H9 (cell line): ENCODE measurements around the gene CPT1A. TPM values are rescaled to one million over a fixed set of nuclear protein-coding genes. Genes with fewer than 3 reads are reported as not detected.

Experiments
- DNase-seq: peaks from one replicate; pipeline ENCODE4 v3.0.0-alpha.2; 2017
- H2AFZ ChIP-seq: one replicate; pipeline ENCODE4 v1.6.1; 2013; ENCODE audit warnings: mild to moderate bottlenecking, low read length, control low read depth, moderate library complexity
- H2AK5ac ChIP-seq: 2 replicates; pipeline ENCODE4 v1.6.1; 2013; ENCODE audit warnings: low read length, control low read depth, mixed read lengths; ENCODE audit not compliant: insufficient read length
- H2BK120ac ChIP-seq: one replicate; pipeline ENCODE4 v1.6.1; 2013; ENCODE audit warnings: low read depth, mild to moderate bottlenecking, low read length, control low read depth, inconsistent platforms; ENCODE audit not compliant: poor library complexity, severe bottlenecking
- H2BK12ac ChIP-seq: 2 replicates; pipeline ENCODE4 v1.6.1; 2013; ENCODE audit warnings: low read length, control low read depth, mixed read lengths, low read depth; ENCODE audit not compliant: insufficient read length
- H2BK15ac ChIP-seq: 2 replicates; pipeline ENCODE4 v1.6.1; 2013; ENCODE audit warnings: low read depth, low read length, control low read depth
- H2BK20ac ChIP-seq: one replicate; pipeline ENCODE4 v1.6.1; 2013; ENCODE audit warnings: low read depth, mild to moderate bottlenecking, low read length, control low read depth, inconsistent platforms; ENCODE audit not compliant: poor library complexity, severe bottlenecking
- H2BK5ac ChIP-seq: 2 replicates; pipeline ENCODE4 v1.6.1; 2013; ENCODE audit warnings: low read length, control low read depth, mixed read lengths; ENCODE audit not compliant: insufficient read length
- H3K14ac ChIP-seq: 2 replicates; pipeline ENCODE4 v1.6.1; 2013; ENCODE audit warnings: low read length, control low read depth; ENCODE audit not compliant: insufficient read depth
- H3K18ac ChIP-seq: 2 replicates; pipeline ENCODE4 v1.6.1; 2013; ENCODE audit warnings: low read depth, mild to moderate bottlenecking, mixed read lengths, low read length, control low read depth; ENCODE audit not compliant: insufficient read length
- H3K23ac ChIP-seq: 2 replicates; pipeline ENCODE4 v1.6.1; 2013; ENCODE audit warnings: low read length, control low read depth, mixed read lengths, low read depth; ENCODE audit not compliant: insufficient read length
- H3K23me2 ChIP-seq: 2 replicates; pipeline ENCODE4 v1.6.1; 2013; ENCODE audit warnings: low read depth, mild to moderate bottlenecking, mixed read lengths, low read length, control low read depth; ENCODE audit not compliant: insufficient read length, poor library complexity, severe bottlenecking
- H3K27ac ChIP-seq: 2 replicates; pipeline ENCODE4 v1.5.1; 2013; ENCODE audit warnings: low read length, control low read depth, mixed read lengths, low read depth; ENCODE audit not compliant: insufficient read length
- H3K27me3 ChIP-seq: 2 replicates; pipeline ENCODE4 v1.6.1; 2013; ENCODE audit warnings: low read length, control low read depth, inconsistent platforms; ENCODE audit not compliant: insufficient read depth
- H3K4ac ChIP-seq: 2 replicates; pipeline ENCODE4 v1.6.1; 2013; ENCODE audit warnings: low read depth, mild to moderate bottlenecking, control low read depth, inconsistent platforms, low read length, moderate library complexity
- H3K4me1 ChIP-seq: 2 replicates; pipeline ENCODE4 v1.6.1; 2013; ENCODE audit warnings: low read length, control low read depth, inconsistent platforms; ENCODE audit not compliant: insufficient read depth
- H3K4me2 ChIP-seq: 2 replicates; pipeline ENCODE4 v1.6.1; 2013; ENCODE audit warnings: low read length, control low read depth, mixed read lengths; ENCODE audit not compliant: insufficient read length, insufficient read depth
- H3K56ac ChIP-seq: 2 replicates; pipeline ENCODE4 v1.6.1; 2013; ENCODE audit warnings: low read depth, mild to moderate bottlenecking, mixed read lengths, low read length, control low read depth; ENCODE audit not compliant: insufficient read length
- H3K79me1 ChIP-seq: 2 replicates; pipeline ENCODE4 v1.6.1; 2013; ENCODE audit warnings: low read depth, mild to moderate bottlenecking, moderate library complexity, low read length, control low read depth, inconsistent platforms; ENCODE audit not compliant: insufficient read depth, poor library complexity, severe bottlenecking
- H3K79me2 ChIP-seq: 2 replicates; pipeline ENCODE4 v1.6.1; 2013; ENCODE audit warnings: low read length, control low read depth, inconsistent platforms; ENCODE audit not compliant: insufficient read depth
- H3K9ac ChIP-seq: 2 replicates; pipeline ENCODE4 v1.6.1; 2013; ENCODE audit warnings: low read length, control low read depth, mixed read lengths; ENCODE audit not compliant: insufficient read length; ENCODE audit errors: extremely low read depth
- H3K9me3 ChIP-seq: one replicate; pipeline ENCODE4 v1.6.1; 2013; ENCODE audit warnings: low read depth, low read length, inconsistent platforms; ENCODE audit not compliant: control insufficient read depth
- H3T11ph ChIP-seq: one replicate; pipeline ENCODE4 v1.6.1; 2013; ENCODE audit warnings: mild to moderate bottlenecking, low read length, control low read depth, inconsistent platforms
- H4K20me1 ChIP-seq: one replicate; pipeline ENCODE4 v1.6.1; 2013; ENCODE audit not compliant: control insufficient read depth, insufficient read length, insufficient read depth
- H4K5ac ChIP-seq: 2 replicates; pipeline ENCODE4 v1.6.1; 2013; ENCODE audit warnings: low read depth, mild to moderate bottlenecking, mixed read lengths, low read length, control low read depth; ENCODE audit not compliant: insufficient read length
- H4K8ac ChIP-seq: replicated peaks from 2 replicates; pipeline ENCODE4 v1.6.1; 2013; ENCODE audit warnings: low read length, control low read depth, mixed read lengths, low read depth; ENCODE audit not compliant: insufficient read length
- H4K91ac ChIP-seq: 2 replicates; pipeline ENCODE4 v1.6.1; 2013; ENCODE audit warnings: low read depth, mild to moderate bottlenecking, moderate library complexity, mixed read lengths, low read length, control low read depth; ENCODE audit not compliant: insufficient read length
- H3K27ac Mint-ChIP-seq, 3 experiments: 2 replicates in 2 of 3; 3 replicates in 1 of 3; pipeline ENCODE4 v1.8.0; 2020 to 2021; ENCODE audit warnings: mixed read lengths in 3 of 3, mild to moderate bottlenecking in 1 of 3, moderate library complexity in 1 of 3
- H3K27me3 Mint-ChIP-seq: 2 replicates; pipeline ENCODE4 v1.8.0; 2021; ENCODE audit warnings: low read depth, mild to moderate bottlenecking, moderate library complexity, mixed read lengths
- H3K36me3 Mint-ChIP-seq, 3 experiments: 2 replicates in 2 of 3; 3 replicates in 1 of 3; pipeline ENCODE4 v1.8.0; 2020 to 2021; ENCODE audit warnings: low read depth in 3 of 3, mixed read lengths in 3 of 3; ENCODE audit not compliant: insufficient read depth in 1 of 3
- H3K4me1 Mint-ChIP-seq, 2 experiments: 2 replicates each; pipeline ENCODE4 v1.8.0; 2020; ENCODE audit warnings: mixed read lengths in 2 of 2
- H3K4me3 Mint-ChIP-seq, 2 experiments: 2 replicates in 1 of 2; 3 replicates in 1 of 2; pipeline ENCODE4 v1.8.0; 2020 to 2021; ENCODE audit warnings: mild to moderate bottlenecking in 2 of 2, mixed read lengths in 2 of 2, moderate library complexity in 1 of 2
- H3K9me3 Mint-ChIP-seq, 2 experiments: 2 replicates in 1 of 2; 3 replicates in 1 of 2; pipeline ENCODE4 v1.8.0; 2020; ENCODE audit warnings: mild to moderate bottlenecking in 2 of 2, mixed read lengths in 2 of 2, moderate library complexity in 1 of 2
- WGBS: extraction: QIAGEN DNeasy Blood & Tissue Kit; methylation state at CpG from one replicate; pipeline ENCODE4 v1.1.7; 2013; ENCODE audit warnings: missing lambda C conversion rate, low lambda C conversion rate, mixed read lengths; ENCODE audit not compliant: insufficient read length; ENCODE audit errors: extremely low coverage; 5-methylcytosine and 5-hydroxymethylcytosine counted together
- total RNA-seq: library from RNA; stranded (reverse); gene quantifications from 2 replicates; pipeline ENCODE4 v1.2.1, GENCODE V29; 2021
- TF ChIP-seq, protein P1 (sequence below): fragments of 200-600 bp; sonication (generic); conservative IDR thresholded peaks from 3 replicates; pipeline ENCODE4 v1.8.0; 2021; ENCODE audit warnings: antibody characterized with exemption, mild to moderate bottlenecking

CPT1A gene
- total RNA-seq, 1 experiment from 2014 or later = 7.5 TPM

DNA sequence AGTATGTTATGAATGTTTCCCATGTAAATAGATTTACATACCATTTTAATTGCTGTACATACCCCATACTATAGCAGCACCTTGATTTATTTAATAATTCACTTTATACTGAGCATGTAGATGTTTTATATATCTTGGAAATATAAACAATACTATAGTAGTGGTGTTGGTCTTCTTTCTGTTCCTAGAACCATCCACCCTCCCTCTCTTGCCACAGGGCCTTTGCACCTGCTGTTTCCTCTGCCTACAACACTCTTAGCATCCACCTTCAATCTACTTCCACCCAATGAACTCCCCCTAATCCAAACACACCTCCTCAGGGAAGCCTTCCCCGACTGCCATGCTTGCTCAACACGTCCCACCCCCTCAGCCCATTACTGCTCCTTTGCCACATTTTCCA, 120.6 kb downstream of the CPT1A start:
- Histone ChIP-seq H2BK20ac (no peak overlapping the region), H3K9me3 (no peaks in the 10 kb centered on the region), H2AK5ac (no peak overlapping the region), H3K14ac (no peak overlapping the region), H2BK12ac (no peak overlapping the region), H3K23me2 (no peaks in the 10 kb centered on the region), H3K27me3 (no peaks in the 10 kb centered on the region), H3K18ac (no peak overlapping the region), H3K4me1 (no peaks in the 10 kb centered on the region), H3K4ac (no peak overlapping the region), H3K56ac (no peak overlapping the region), H3K79me2 (no peaks in the 10 kb centered on the region), H3K4me2 (no peak overlapping the region), H4K91ac (no peak overlapping the region), H4K8ac (no peak overlapping the region), H4K20me1 (no peaks in the 10 kb centered on the region), H2BK120ac (no peak overlapping the region), H3K23ac (no peak overlapping the region), H2BK5ac (no peak overlapping the region), H3K79me1 (no peaks in the 10 kb centered on the region), H3K27ac (no peak overlapping the region), H3K9ac (no peak overlapping the region), H2BK15ac (no peak overlapping the region), H2AFZ (no peak overlapping the region), H3T11ph (no peak overlapping the region), H4K5ac (no peak overlapping the region)
- Mint-ChIP-seq H3K27ac (no peak overlapping the region), H3K36me3 (peaks cover 0 to 5% (median 3%) of the 10 kb centered on the region in 3 experiments; a peak in 3 of 7 replicates), H3K4me1 (peaks cover 3% of the 10 kb centered on the region in 2 experiments), H3K27me3 (no peaks in the 10 kb centered on the region), H3K4me3 (no peak overlapping the region), H3K9me3 (peaks cover 10 to 12% of the 10 kb centered on the region in 2 experiments)
- TF ChIP-seq, protein P1, sequence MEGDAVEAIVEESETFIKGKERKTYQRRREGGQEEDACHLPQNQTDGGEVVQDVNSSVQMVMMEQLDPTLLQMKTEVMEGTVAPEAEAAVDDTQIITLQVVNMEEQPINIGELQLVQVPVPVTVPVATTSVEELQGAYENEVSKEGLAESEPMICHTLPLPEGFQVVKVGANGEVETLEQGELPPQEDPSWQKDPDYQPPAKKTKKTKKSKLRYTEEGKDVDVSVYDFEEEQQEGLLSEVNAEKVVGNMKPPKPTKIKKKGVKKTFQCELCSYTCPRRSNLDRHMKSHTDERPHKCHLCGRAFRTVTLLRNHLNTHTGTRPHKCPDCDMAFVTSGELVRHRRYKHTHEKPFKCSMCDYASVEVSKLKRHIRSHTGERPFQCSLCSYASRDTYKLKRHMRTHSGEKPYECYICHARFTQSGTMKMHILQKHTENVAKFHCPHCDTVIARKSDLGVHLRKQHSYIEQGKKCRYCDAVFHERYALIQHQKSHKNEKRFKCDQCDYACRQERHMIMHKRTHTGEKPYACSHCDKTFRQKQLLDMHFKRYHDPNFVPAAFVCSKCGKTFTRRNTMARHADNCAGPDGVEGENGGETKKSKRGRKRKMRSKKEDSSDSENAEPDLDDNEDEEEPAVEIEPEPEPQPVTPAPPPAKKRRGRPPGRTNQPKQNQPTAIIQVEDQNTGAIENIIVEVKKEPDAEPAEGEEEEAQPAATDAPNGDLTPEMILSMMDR = no peak
- no peak for DNase-seq
- WGBS = no CpG with 5 or more reads among the region's 2 CpGs
